CD1c-positive myeloid dendritic cell (primary cell): ENCODE results near the gene TNFRSF8.
A peak's percentile ranks its signal among the peaks of the same experiment; 100 is the strongest.
"Not testable (repeated sequence)": the region's sequence is repeated elsewhere in the genome, so short reads cannot be mapped to it uniquely, and the experiment has no call there.

Experiments used
- DNase-seq: peaks from one replicate; pipeline ENCODE4 v3.0.0-alpha.2; 2016; ENCODE audit errors: extremely low spot score

TNFRSF8 gene

DNA sequence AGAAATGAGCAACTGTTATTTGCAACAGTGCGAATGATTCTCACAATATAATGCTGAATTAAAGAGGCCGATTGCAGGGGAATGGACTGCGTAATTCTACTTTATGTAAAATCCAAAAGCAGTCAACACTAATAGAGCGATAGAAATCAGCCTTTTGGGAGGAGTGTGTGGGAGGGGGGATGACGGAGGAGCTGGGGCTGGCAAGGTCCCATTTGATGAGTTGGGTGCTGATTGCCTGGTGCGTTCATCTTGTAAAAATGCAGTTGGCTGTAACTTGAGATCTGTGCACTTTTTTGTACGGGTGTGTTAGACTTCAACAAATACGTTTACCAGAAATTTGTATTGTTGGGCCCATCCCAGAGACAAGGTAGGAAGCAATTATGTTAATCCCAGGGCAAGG lies 20.7 kb downstream of the TNFRSF8 start:
- DNase-seq, result no peak

DNA sequence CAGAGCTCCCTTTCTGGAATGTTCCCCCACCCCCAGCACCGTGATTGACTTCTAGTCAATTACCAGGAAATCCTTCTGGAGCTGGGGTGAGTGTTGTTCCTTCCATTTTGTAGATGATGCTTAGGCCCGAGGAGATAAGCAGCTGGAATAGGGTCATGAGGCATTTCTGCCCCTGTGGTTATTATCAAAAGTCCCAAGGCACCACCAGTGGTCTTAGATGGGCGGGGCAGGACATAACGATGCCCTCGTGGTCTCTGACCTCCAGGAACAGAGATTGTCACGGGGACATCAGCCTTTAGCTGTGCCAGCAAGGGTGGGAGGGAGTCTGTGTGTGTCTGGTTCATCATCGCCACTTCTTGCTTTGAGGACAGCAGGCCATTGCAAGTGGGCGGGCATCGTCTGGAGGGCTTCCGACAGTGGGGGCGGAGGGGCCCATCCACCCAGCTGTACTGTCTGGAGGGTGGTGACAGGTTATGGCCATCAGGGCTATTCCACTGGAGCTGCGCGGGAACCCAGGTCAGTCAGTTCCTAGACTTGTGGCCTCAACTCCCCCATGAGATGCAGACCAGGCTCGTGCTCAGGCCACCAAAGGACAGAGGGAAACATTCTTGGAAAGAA lies 22.6 kb downstream of the TNFRSF8 start:
- DNase-seq, result no peak

DNA sequence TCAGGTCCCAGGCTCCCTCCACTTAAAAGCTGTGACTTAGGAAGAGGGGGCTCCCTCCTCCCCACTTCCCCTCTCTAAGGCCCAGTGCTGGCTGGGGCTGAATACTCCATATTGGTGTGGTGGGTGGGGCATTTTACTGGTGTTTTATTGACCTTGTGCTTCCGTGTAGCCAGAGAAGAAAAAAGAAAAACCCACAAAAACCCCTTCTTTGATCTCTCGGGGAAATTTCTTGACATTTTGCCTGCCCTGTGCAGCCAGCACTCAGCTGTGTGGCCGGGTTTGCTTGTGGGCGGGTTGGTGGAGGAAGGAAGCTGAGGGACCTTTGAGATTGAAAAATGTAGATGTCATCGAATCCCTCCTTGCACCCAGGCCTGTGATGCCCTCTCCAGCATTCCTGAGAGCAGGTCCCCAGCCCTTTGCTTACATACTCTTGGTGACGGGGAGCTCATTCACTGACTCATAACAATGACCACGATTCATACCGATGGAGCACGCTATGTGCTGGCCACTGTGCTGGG lies 24.8 kb downstream of the TNFRSF8 start:
- DNase-seq, result peak; percentile 41

DNA sequence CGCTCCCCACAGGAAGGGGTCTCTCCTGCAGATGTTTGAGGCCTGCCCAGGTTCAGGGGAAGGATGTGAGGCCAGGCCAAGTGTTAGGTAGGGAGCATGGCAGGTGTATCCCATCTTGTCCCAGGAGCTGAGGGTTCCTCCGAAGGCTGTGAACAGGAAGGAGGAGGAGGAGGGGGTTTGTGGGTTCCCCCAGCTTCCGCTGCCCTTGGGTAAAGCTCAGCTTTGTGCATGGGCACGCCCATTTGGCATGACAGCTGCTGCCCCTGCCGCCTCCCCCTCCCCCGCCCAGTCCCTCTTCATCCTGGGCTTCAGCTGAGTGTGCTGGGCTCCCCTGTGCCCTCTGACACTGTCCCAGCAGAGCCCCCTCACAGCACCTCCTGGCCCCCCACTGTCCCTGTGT lies 25.5 kb downstream of the TNFRSF8 start:
- DNase-seq, result peak; percentile 4

GRCh38 chr1:12090326-12090725 lies 27.2 kb downstream of the TNFRSF8 start:
- no peak for DNase-seq

DNA sequence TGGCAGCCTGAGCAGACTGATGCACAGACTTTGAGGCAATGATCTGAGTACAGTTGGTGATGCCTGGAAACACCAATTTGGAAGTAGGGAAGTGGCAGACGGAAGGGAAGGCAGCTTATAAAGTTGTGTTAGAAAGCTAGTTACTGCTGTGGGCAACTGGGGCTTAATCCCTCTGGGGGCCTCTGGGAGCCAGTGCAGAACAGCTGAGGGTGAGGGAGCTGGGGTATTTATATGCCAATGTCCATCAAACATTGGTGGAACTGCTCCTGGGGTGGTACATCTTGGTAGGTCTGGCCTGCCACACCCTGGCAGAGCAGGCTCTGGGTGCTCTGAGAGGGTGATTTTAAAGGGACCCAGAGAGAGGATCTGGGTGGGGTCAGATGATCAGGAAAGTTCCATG lies 28.1 kb downstream of the TNFRSF8 start:
- no peak for DNase-seq

DNA sequence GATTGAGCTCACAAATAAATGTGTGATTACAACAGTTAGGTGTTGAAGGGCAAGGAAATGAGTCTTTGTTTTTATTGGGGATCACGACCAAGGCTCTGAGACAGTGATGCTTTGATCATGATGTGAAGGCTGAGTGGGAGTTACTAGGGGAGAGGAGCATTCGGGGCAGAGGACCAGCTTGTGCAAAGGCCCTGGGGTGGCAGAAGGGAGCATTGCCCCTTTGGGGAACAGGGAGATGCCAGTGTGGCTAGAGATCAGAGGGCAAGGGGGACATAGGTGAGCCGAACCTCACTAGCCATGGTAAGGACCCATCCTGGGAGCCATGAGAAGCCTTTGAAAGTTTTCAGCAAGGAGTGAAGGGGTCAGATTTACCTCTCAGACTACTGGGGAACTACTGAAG lies 31.1 kb downstream of the TNFRSF8 start:
- DNase-seq, result no peak

DNA sequence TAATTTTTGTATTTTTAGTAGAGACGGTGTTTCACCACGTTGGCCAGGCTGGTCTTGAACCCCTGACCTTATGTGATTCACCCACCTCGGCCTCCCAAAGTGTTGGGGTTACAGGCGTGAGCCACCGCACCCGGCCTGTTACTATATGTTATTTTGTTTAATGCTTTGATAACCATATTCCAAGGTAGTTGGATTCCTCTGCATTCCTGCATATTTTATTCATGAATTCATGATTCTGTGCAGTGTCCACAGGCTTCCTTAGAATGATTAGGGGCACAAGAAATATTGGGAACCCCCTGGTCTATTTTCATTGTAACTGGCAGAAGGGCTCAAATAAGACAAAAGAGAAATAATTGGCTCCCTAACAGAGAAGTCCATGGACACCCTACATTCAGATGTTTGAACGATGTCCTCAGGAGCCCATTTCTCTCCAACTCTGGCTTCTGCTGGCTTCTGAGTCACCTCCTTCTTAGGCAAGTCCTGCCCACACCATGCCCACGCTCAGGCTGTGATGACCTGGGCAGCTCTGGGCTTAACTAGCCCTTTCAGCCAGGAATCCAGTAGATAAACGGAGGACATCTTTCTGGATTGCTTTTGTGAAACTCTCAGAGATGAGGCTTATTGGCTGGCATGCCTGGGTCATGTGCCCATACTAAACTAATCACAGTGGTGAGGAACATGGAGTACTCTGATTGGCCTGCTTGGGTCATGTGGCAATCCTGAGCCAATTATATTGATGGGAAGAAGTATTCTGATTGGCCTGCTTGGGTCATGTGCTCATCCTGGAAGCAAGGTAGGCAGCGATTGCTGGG lies 32.6 kb downstream of the TNFRSF8 start:
- peak; percentile 66 for DNase-seq

- no peak for DNase-seq
Measured at GRCh38 chr1:12096615-12097014, 33.5 kb downstream of the TNFRSF8 start.

- DNase-seq, result no peak
Measured at GRCh38 chr1:12097321-12097720, 34.2 kb downstream of the TNFRSF8 start.

DNA sequence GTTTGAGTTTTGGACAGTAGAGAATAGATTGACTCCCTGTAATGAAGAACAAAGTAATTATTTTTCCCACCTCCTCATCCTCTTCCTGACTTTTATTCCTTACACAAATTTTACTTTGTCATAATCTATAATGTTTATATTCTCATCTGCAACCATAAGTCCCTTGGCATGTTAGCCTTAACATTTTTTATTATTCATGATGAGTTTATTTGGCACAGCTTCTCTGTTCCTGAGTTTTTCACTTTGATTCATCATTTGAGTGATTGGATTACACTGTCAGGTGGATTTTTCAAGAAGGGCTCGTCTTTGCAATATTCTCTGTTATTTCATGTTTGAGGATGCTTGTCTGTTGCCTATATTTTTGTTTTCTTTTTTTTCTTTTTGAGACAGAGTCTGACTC lies 35.7 kb downstream of the TNFRSF8 start:
- no peak for DNase-seq

DNA sequence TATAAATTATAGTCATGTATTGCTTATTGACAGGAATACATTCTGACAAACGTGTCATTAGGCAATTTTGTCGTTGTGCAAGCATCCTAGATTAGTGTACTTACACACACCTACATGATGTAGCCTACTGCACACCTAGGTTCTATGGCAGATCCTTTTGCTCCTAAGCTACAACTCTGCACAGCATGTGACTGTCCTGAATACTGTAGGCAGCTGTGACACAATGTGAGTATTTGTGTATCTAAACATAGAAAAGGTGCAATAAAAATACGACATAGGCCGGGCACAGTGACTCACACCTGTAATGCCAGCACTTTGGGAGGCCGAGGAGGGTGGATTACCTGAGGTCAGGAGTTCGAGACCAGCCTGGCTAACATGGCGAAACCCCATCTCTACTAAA lies 36.5 kb downstream of the TNFRSF8 start:
- no peak for DNase-seq

DNA sequence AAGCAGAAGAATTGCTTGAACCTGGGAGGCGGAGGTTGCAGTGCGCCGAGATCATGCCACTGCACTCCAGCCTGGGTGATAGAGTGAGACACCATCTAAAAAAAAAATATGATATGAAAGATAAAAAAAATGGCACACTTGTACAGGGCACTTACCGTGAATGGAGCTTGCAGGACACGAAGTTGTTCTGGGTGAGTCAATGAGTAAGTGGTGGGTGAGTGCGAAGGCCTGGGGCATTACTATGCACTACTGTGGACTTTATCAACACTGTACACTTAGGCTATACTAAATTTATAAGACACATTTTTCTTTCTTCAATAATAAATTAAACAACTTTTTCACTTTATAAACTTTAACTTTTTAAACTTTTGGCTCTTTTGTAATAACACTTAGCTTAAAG lies 37.0 kb downstream of the TNFRSF8 start:
- DNase-seq, result no peak

DNA sequence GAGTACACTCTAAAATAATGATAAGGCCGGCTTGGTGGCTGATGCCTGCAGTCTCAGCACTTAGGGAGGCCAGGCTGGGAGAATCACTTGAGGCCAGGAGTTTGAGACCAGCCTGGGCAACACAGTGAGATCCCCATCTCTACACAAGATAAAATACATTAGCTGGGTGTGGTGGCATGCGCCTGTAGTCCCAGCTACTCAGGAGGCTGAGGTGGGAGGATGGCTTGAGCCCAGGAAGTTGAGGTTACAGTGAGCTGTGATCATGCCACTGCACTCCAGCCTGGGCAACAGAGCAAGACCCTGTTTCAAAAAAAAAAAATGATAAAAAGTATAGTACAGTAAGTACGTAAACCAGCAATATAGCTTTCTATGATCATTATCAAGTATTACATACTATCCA lies 38.0 kb downstream of the TNFRSF8 start:
- not testable (repeated sequence) for DNase-seq

GRCh38 chr1:12102066-12102465 lies 39.0 kb downstream of the TNFRSF8 start:
- no peak for DNase-seq

GRCh38 chr1:12104417-12104816 lies 41.3 kb downstream of the TNFRSF8 start:
- no peak for DNase-seq

- DNase-seq, result no peak
Measured at GRCh38 chr1:12106153-12106552, 43.0 kb downstream of the TNFRSF8 start.

DNA sequence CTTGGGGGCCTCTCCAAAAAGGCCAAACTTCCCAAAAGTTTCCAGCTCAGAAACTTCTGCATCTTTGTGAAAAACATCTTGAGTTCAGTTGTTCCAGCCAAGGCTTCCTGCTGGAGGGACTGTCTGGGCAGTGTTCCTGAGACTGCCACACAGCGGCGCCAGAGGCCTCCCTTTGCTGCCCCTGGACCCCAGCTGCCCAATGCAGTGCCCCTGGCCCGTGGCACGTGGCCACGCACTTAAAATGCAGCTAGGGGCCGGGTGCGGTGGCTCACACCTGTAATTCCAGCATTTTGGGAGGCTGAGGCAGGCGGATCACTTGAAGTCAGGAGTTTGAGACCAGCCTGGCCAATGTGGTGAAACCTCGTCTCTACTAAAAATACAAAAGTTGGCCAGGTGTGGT lies 43.8 kb downstream of the TNFRSF8 start:
- DNase-seq, result peak; percentile 5

- DNase-seq, result no peak
Measured at GRCh38 chr1:12107718-12108117, 44.6 kb downstream of the TNFRSF8 start.

- no peak for DNase-seq
Measured at GRCh38 chr1:12109901-12110300, 46.8 kb downstream of the TNFRSF8 start.

DNA sequence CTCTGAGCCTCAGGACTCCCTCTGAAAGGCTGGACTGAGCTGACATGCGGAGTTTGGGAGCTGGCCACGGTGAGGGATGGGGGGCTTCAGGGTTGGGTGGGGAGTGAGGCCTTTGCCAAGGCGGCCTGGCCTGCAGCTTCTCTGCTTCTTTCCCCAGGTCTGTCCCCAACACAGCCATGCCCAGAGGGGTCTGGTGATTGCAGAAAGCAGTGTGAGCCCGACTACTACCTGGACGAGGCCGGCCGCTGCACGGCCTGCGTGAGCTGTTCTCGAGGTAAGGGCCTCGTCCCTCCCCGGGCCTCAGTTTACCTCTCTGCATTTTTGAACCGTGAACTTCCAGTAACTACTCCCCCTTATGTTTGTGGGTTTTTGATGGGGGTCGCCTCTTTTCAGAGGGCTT lies 48.6 kb downstream of the TNFRSF8 start:
- no peak for DNase-seq

- DNase-seq, result no peak
Measured at GRCh38 chr1:12112711-12113161, 49.6 kb downstream of the TNFRSF8 start.
